Esophagus squamous epithelium (tissue), 4 donors: ENCODE data around the gene NECAB2.

Source experiments
- CTCF ChIP-seq, 6 experiments: fragments of 450-650 bp in 4 of 6; fragments of 200-600 bp in 2 of 6; sonication (generic) in 2 of 6; IDR thresholded peaks; one replicate each; pipeline ENCODE4 v1.5.1; 2016 to 2019; ENCODE audit warnings: antibody characterized with exemption in 6 of 6, mild to moderate bottlenecking in 4 of 6, moderate library complexity in 4 of 6
- POLR2A ChIP-seq, 4 donors: fragments of 450-650 bp; IDR thresholded peaks; one replicate each; pipeline ENCODE4 v1.6.1; 2017; ENCODE audit warnings: antibody characterized with exemption in 4 of 4, mild to moderate bottlenecking in 4 of 4, moderate library complexity in 3 of 4

GRCh38 chr16:84038469-84038868 lies 70.4 kb downstream of the NECAB2 start:
- TF ChIP-seq CTCF (IDR thresholded peaks at IDR 0.05) (no peak), POLR2A (IDR thresholded peaks at IDR 0.05) (no peak)
